NCI-H2196 (cell line): Measurements from ENCODE around the gene NOP9.
A peak's percentile ranks its signal among the peaks of the same experiment; 100 is the strongest.

Source experiments
- DNase-seq: peaks from one replicate; lab custom pipeline; 2025; ENCODE audit not compliant: unreplicated experiment; lab: John Stamatoyannopoulos, UW

Gene NOP9

DNA sequence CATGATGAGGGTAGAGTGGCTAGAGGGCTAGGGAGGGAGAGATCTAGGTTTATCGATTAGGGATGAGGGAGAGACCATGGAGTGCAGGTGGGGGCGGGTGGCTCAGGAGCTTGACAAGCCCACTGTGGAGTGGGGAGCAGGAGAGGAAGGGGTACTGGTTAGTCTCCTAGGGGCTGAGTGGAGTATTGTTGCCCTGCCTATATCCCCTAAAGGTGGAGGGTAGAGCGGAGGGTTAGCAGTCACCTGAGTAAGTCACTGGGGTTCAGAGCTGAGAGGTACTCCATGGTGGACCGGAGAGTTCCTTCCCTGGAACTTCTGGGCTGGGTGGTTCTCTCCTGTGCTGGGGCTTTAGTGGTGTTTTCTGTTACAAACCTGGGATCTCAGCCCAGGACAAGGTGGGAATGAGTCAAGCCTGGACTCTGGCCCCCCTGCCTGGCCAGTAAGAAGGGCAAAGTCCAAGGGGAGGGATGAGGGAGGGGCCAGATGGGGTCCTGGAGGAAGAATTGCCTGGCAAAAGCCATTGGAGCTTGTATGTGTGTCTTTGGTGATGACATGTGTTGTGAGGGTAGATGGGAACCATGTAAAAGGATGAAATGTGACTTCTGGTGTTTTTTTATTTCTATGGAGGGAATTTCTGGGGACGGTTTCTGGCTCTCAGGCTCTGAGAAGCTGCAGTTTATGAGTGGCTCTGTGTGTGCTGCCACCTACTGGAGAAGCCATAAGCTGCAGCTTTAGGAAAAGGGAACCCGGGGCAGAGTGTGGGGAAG is 8.1 kb downstream of the NOP9 start, which contains the start of gene CIDEB:
Gene CIDEB (minus strand): TSS at position 403 of the 767 bp plus-strand sequence. CDS start 119 bp downstream, at position 284.
- peak; percentile 72 for DNase-seq

DNA sequence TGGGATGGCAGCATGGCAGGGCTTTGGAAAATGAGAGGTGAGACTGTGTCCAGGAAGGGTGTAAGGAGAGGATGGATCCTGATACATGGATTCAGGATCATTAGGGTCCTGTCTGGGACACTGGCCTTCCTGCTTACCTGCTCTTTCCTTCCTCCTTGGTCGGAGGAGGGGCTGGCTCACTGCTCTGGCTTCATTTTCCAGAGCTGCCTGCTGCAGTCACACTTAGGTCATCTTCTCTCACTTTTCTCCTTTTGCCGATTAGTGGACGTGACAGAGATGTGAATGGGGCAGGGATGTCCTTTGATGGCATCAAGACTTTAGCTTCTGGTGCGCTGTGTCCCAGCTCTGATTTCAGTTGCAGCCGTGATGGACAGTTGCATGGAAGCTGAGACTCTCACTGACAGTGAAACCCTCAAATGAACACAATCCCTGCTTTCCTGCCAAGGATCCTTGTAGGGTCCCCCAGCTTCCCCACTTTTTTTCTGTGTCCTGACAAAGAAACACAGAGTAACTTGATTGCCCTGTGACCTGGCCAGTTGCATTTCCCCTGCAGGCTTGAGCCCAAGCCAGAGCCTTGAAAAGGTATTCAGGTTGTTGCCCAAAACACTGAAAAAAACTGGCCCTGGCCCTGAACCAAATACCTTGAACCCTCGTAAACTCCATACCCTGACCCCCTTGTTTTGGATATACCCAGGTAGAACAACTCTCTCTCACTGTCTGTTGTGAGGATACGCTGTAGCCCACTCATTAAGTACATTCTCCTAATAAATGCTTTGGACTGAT is 8.9 kb downstream of the NOP9 start:
- no peak for DNase-seq

DNA sequence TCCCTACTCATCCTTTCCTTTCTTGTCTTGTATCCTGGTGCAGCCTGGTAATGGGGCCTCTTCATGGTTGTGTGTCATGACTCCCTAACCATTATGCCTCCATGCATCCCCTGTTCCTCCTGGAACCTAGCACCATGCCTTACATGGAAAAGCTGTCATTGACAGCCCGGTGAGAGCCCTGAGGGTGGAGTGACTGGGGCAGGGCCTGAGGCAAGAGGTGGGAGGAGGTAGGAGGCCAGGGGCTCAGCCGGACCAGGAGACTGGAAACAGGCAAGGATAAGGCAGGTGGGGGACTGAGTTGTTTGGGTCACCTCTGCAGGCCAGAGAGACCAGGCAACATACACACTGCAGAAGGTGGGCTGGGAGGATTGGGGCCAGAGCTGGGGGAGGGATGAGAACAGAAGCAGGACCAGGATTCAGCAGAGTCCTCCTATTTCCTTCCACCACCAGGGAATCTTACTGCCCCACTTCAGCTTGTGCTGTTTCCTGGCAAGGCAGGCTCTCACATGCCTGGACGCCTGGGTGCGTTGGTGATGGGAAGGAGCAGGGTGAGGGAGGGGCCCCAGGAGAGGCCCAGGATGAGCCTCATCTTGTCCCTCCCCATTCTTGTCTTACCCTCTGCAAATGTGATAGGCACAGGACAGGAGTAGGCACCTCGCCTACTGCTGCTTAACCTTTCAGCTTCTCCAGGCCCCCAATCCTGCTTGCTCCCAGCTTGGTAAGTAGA is 10.1 kb downstream of the NOP9 start, which contains the start of gene LTB4R2:
Gene LTB4R2 (plus strand): TSS at position 603 of the 727 bp plus-strand sequence. CDS start 525 bp downstream, outside the sequence.
- no peak for DNase-seq

DNA sequence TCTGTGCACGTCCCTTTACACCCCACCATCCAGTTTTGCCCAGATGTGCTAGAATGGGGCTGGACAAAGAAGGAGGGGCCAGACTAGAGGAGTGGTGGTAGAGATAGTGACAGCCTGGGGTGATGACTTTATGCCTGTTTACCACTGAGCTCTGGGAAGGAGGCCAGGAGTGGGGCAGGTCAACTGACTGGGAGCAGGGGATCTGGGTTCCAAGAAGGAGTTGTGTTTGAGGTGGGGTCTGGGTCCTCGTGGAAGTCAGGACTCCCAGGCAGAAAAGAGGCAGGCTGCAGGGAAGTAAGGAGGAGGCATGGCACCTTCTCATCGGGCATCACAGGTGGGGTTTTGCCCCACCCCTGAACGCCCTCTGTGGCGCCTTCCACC is 10.6 kb downstream of the NOP9 start:
- DNase-seq: peak; percentile 45

DNA sequence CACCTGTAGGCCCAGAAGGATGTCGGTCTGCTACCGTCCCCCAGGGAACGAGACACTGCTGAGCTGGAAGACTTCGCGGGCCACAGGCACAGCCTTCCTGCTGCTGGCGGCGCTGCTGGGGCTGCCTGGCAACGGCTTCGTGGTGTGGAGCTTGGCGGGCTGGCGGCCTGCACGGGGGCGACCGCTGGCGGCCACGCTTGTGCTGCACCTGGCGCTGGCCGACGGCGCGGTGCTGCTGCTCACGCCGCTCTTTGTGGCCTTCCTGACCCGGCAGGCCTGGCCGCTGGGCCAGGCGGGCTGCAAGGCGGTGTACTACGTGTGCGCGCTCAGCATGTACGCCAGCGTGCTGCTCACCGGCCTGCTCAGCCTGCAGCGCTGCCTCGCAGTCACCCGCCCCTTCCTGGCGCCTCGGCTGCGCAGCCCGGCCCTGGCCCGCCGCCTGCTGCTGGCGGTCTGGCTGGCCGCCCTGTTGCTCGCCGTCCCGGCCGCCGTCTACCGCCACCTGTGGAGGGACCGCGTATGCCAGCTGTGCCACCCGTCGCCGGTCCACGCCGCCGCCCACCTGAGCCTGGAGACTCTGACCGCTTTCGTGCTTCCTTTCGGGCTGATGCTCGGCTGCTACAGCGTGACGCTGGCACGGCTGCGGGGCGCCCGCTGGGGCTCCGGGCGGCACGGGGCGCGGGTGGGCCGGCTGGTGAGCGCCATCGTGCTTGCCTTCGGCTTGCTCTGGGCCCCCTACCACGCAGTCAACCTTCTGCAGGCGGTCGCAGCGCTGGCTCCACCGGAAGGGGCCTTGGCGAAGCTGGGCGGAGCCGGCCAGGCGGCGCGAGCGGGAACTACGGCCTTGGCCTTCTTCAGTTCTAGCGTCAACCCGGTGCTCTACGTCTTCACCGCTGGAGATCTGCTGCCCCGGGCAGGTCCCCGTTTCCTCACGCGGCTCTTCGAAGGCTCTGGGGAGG is 11.3 kb downstream of the NOP9 start, which contains the start of gene LTB4R:
Gene LTB4R (plus strand): TSS at position 857 of the 959 bp plus-strand sequence. CDS start 4,150 bp downstream, outside the sequence.
- peak; percentile 81 for DNase-seq

DNA sequence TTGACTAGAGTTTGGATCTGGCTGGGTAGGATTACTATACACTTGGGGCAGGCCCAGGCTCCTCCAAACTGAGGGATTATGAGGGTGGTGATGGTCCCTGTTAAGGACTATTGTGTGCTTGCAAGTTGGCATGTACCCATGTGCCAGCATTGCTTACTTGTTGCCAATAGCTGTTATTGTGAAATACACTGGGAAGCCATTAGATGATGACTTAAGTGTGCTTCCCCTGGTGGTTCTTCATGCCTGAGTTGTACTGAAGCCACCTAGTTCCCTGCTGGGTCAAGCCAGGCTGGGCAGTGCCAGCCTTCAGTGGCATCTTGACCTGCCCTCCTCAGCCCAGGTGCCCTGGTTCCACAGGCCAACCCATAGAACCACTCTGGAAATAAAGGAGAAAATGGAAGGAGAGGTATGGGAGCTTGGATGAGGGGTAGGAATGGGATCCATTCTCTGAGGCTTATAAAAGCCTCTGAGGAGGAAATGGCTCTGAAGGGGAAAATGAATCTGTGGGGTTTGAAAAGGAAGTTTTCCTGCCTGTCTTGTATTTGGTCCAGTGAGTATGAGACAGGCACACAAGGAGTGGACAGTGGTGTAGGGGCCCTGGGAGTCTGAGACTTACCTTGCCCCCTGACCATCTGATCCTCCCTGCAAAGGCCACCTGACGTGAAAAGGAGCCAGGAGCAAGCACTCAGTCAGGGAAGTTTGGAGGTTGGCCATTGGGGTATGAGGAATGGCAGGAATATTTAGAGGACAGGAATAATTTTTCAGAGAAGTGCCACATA is 12.4 kb downstream of the NOP9 start:
- no peak for DNase-seq

DNA sequence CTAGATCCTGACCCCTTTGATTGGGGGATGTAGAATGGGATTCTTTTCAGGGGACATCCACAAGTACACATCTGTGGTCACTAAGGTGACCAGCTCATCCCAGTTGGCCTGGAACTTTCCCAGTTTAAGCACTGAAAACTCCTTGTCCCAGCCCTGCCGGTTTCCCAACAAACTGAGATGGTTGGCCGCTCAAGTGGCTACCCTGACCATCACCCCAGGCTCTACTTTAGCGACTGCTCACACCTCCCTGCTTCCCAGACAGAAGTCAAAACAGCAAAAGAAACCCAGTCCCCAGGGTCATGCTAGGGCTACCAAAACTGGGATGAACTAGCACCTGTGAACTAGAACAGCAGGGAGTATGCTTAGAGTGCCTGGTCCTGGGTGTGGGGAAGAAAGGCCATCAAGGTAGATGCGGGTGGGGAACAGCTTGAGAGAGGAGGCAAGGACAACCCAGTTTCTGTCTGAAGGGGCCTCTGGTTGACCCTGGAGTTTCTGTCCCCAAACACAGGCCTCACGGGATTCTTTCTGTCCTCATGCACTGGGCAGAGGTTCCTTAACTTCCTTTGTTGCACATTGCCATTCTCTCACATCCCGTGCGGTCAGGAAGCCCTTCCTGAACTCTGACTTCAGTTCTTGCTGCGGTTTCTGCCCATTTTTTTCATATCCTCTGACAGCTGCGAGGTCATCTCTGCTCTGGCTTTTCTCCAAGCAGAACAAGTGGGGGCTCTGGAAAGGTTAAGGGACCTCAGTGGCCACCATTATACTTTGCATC is 13.3 kb downstream of the NOP9 start:
- no peak for DNase-seq

DNA sequence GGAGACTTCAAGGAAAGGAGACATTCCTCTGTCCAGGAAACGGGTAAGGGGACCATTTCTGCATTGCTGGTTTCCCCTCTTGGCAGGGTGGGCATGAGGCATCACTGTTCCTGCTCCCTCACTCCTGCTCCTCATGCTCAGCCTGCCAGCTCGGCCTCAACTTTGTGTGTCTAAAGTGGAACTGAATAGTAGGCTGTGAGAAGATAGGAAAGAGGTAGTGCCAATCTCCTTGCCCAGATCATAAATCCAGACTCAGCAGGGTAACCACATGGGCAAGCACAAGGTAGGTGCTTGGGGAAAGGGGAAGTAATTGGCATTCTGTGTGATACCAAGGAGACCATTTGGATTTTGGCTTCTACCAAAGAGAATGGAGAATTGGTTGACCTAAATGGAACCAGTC is 14.3 kb downstream of the NOP9 start:
- no peak for DNase-seq

DNA sequence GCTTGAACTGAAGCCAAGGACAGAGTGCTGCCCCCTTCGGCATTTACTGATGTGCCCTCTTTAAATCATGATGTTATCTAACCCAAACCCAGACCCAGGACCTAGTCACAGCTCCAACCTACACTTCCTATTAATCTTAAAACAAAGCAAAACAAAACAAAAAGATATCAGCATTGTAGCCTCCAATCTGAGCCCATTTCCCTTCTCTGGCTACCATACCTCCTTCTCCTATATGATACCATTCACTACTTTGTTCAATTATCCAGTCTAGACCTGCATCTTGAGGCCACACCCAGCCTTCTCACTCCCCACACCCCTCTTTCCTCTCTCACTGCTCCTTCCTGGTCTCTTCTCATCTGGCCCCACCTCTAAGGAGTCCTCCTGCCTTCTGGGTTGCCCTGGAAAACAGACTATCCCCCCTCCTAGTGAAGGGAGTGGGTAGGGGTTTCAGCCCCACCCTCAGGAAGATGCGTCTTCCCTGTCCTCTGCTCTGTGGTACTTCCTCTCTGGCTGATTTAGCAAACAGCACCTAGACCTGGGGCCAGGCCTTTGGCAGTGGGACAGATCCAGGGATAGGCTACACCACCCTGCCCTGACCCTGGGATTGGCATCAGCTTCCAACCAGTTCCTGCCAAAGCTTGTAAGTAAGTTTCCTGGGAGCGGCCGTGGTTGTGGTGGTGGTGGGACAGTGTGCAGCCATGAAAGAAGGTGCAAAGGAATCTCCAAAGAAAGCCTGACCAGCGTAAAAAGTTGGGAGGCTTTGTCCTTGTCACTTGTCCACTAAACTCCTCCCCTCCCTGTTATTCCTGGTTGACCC is 14.9 kb downstream of the NOP9 start:
- DNase-seq: no peak

DNA sequence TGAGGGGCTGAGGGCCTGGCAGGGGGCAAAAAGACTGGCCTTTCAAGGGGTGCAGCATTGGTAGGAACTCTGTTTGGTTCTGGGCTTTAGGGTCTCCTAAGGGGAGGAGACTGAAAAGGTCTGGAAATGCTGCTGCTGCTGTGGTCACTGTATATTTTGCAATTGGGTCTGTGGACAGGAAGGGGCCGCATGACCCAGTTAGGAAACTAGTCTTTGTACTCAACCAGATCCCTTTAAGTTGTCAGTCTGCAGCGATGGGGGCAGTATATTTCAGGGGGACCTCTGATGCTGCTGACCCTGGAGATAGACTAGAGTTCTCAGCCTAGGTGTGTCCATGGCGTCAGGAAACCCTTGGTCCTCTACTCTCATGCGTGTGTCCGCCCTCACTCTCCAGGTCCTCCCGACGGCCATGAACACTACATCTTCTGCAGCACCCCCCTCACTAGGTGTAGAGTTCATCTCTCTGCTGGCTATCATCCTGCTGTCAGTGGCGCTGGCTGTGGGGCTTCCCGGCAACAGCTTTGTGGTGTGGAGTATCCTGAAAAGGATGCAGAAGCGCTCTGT is 15.7 kb downstream of the NOP9 start:
- DNase-seq: no peak

DNA sequence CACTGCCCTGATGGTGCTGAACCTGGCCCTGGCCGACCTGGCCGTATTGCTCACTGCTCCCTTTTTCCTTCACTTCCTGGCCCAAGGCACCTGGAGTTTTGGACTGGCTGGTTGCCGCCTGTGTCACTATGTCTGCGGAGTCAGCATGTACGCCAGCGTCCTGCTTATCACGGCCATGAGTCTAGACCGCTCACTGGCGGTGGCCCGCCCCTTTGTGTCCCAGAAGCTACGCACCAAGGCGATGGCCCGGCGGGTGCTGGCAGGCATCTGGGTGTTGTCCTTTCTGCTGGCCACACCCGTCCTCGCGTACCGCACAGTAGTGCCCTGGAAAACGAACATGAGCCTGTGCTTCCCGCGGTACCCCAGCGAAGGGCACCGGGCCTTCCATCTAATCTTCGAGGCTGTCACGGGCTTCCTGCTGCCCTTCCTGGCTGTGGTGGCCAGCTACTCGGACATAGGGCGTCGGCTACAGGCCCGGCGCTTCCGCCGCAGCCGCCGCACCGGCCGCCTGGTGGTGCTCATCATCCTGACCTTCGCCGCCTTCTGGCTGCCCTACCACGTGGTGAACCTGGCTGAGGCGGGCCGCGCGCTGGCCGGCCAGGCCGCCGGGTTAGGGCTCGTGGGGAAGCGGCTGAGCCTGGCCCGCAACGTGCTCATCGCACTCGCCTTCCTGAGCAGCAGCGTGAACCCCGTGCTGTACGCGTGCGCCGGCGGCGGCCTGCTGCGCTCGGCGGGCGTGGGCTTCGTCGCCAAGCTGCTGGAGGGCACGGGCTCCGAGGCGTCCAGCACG is 16.4 kb downstream of the NOP9 start:
- no peak for DNase-seq

DNA sequence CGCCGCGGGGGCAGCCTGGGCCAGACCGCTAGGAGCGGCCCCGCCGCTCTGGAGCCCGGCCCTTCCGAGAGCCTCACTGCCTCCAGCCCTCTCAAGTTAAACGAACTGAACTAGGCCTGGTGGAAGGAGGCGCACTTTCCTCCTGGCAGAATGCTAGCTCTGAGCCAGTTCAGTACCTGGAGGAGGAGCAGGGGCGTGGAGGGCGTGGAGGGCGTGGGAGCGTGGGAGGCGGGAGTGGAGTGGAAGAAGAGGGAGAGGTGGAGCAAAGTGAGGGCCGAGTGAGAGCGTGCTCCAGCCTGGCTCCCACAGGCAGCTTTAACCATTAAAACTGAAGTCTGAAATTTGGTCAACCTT is 16.9 kb downstream of the NOP9 start:
- no peak for DNase-seq

DNA sequence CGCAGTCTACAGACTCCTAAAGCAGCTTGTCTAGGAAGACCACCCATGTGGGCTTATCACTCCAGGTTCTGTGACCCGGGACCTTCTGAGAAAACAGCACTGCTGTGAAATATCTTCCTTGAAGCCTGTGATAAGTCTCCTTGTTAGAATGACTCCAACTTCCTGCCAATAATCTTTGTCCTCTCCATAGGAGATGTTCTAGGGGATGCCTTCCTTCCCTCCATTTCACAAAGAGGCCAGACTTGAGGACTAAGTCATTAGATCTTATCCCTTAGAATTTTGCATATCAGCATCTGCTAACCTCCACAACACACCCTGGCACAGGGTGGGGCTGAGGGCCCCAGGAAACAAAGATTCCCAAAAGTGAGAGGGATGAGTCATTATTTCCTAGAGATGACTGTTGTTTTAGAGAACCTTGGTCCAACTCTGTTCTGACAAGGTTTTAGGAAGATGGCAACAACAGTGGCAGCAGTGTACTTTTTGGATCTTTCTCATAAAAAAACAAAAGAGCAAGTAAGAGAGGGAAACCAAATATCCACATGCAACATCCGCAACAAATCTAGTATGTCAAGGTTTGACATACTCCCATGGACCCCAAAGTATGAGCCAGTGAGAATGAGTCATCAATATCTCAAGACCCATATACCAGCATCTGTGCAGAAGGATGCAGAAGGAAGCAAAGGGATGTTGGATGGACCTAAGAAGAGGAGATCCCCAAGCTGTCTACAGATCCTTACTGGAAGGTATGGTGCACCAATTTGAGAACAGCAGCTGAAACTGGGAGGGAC is 17.7 kb downstream of the NOP9 start:
- no peak for DNase-seq

DNA sequence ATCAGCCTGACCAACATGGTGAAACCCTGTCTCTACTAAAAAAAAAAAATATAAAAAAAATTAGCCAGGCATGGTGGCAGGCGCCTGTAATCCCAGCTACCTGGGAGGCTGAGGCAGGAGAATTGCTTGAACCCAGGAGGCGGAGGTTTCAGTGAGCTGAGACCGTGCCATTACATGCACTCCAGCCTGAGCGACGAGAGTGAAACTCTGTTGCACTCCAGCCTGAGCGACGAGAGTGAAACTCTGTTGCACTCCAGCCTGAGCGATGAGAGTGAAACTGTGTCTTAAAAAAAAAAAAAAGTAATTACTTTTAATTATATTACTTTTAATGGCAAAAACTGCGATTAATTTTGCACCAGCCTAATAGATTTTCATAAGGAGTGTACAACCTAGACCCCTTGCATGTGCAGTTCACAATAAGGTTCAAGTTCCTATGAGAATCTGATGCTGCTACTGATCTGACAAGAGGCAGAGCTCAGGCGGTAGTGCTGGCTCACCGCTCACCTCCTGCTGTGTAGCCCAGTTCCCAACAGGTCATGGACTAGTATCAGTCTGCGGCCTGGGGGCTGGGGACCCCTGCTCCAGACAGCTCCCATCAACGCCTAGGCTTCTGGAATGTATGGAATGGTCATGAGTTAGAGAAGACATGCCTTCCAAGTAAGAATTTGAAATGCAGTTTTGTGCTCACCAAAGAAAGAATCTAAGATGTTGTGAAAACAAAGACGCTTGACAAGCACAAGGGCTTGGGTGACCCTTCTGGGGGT is 21.7 kb downstream of the NOP9 start:
- no peak for DNase-seq

DNA sequence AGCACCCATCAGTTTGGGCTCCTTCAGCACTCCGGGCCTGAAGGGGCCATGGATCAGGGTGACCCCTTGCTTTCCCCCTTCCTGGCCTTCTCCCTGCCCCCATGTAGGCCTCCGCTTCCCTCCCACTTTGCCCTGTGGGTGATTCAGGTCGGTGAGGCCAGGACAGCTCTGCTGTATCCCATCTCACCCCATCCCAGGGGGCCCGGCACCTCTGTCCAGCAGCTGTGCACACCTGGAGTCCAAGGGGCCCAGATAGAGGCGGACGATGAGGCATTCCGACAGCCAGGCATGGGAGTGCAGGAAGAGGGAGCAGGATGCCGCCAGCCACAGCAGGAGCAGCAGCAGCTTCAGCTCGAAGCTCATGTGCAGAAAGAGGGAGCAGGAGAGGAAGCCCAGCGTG is 23.0 kb downstream of the NOP9 start:
- no peak for DNase-seq
